GM12891 (cell line): ENCODE measurements around the gene B4GALT5.
"Not testable (repeated sequence)": the region's sequence is repeated elsewhere in the genome, so short reads cannot be mapped to it uniquely, and the experiment has no call there.

Source experiments
- POLR2A ChIP-seq: IDR thresholded peaks from 2 replicates; pipeline ENCODE4 v1.6.1; 2011; ENCODE audit warnings: low read depth, low read length, control low read depth
- POLR2AphosphoS5 ChIP-seq: IDR thresholded peaks from 2 replicates; pipeline ENCODE4 v1.6.1; 2011; ENCODE audit warnings: low read depth, low read length, control low read depth
- TAF1 ChIP-seq: IDR thresholded peaks from 2 replicates; pipeline ENCODE4 v1.6.1; 2011; ENCODE audit warnings: low read depth, low read length, control low read depth

DNA sequence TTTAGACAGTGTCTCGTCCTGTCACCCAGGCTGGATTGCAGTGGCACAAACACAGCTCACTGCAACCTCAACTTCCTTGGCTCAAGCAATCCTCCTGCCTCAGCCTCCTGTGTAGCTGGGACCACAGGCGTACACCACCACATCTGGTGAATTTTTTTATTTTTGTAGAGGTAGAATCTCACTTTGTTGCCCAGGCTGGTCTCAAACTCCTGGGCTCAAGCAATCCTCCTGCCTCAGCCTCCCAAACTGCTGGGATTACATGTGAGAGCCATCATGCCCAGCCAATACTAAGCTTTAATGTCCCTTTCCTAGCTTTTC, 44.8 kb downstream of the B4GALT5 start:
- TF ChIP-seq POLR2AphosphoS5, POLR2A, TAF1: not testable (repeated sequence)
